Measurements from ENCODE around the gene SEC14L1.
"Not testable (repeated sequence)": the region's sequence is repeated elsewhere in the genome, so short reads cannot be mapped to it uniquely, and the experiment has no call there.

The SEC14L1 gene

DNA sequence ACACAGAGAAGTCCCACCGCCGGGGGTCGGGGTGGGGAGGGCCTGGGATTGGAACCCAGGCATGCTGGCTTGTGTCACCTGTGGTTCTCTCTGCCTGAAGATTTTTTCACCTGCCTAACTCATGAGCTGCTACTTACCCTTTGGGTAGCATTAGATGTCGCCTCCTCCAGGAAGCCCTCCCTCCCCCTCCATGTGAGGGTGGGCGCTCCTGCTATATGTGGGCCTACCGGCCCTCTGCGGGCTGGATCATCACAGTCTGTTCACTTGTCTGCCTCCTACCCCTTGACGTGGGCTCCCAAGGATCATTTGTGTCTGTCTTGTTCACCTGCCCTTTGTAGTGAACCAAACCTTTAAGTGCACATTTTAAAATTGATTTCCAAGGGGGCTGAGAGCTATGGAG, 106.8 kb downstream of the SEC14L1 start:
- Histone ChIP-seq H2AFZ (ENCODE audit: low read depth) (no peak overlapping the region), H3K9ac (no peak overlapping the region; the same call in 1 of the 2 replicates), H3K4me1 (ENCODE audit: low read depth, poor library complexity, severe bottlenecking) (peaks cover 11% of the 10 kb centered on the region), H3K27ac (no peak overlapping the region), H4K20me1 (ENCODE audit: insufficient read depth) (no peaks in the 10 kb centered on the region), H3K36me3 (ENCODE audit: insufficient read depth) (no peaks in the 10 kb centered on the region), H3K4me3 (IDR thresholded peaks at IDR 0.05; ENCODE audit: insufficient read depth, low read depth, low read length) (no peak overlapping the region), H3K27me3 (ENCODE audit: insufficient read depth, low read depth) (peaks cover 24% of the 10 kb centered on the region; the same call in 1 of the 2 replicates), H3K4me2 (peak overlapping the region; percentile 86), H3K79me2 (ENCODE audit: insufficient read depth, low read depth) (no peaks in the 10 kb centered on the region)
- TF ChIP-seq, protein P1, sequence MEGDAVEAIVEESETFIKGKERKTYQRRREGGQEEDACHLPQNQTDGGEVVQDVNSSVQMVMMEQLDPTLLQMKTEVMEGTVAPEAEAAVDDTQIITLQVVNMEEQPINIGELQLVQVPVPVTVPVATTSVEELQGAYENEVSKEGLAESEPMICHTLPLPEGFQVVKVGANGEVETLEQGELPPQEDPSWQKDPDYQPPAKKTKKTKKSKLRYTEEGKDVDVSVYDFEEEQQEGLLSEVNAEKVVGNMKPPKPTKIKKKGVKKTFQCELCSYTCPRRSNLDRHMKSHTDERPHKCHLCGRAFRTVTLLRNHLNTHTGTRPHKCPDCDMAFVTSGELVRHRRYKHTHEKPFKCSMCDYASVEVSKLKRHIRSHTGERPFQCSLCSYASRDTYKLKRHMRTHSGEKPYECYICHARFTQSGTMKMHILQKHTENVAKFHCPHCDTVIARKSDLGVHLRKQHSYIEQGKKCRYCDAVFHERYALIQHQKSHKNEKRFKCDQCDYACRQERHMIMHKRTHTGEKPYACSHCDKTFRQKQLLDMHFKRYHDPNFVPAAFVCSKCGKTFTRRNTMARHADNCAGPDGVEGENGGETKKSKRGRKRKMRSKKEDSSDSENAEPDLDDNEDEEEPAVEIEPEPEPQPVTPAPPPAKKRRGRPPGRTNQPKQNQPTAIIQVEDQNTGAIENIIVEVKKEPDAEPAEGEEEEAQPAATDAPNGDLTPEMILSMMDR (conservative IDR thresholded peaks at IDR 0.05; ENCODE audit: low read depth, low read length), result no peak

DNA sequence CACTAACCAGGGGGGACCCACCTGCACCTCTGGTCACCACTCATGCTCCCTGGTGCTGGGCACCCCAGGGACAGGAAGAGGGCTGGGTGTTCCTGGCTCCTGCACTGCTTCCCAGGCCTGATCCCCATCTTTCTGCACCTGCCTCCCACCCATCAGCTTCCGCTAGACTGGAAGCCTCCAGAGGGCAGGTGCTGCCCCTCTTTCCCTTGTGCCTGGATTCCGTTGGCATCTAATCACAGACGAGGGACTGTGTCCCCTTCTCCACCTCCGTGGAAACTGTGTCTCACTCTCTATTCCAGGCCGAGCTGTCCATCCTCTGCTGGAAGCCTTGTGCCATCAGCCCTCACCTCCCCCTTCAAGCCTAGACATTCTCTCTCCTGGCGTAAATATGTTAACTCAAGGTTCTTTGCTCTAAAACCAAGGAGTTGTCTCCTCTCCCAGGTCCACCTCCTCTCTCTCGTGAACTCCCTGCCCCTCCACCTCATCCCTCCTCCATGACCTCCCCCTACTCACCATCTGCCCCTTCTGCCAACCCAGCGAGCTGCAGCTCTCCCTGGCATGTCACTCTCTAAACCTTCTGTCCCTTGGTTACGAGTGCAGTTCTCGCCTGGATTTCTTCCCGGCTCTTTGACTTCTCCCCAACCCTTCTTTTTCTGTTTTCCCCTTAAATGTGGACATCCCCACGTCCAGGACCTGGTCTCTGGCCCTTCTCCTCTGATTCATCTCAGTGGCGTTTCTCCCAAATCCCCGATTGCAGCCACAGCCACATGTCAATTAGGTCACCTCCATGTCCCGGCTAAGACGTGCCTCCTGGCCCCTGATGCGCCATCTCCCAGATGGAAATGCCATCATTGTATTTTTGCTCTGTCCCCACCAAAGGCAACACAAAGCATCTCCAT, 107.7 kb downstream of the SEC14L1 start:
- Histone ChIP-seq H3K4me1 (ENCODE audit: low read depth, poor library complexity, severe bottlenecking) (peaks cover 11% of the 10 kb centered on the region), H3K4me3 (IDR thresholded peaks at IDR 0.05; ENCODE audit: insufficient read depth, low read depth, low read length) (no peak overlapping the region), H4K20me1 (ENCODE audit: insufficient read depth) (no peaks in the 10 kb centered on the region), H3K36me3 (ENCODE audit: insufficient read depth) (no peaks in the 10 kb centered on the region), H3K27ac (no peak overlapping the region), H3K9ac (no peak overlapping the region), H3K27me3 (ENCODE audit: insufficient read depth, low read depth) (peaks cover 24% of the 10 kb centered on the region; the same call in 1 of the 2 replicates), H3K79me2 (ENCODE audit: insufficient read depth, low read depth) (no peaks in the 10 kb centered on the region), H3K4me2 (no peak overlapping the region), H2AFZ (ENCODE audit: low read depth) (no peak overlapping the region)
- TF ChIP-seq, protein P1 (conservative IDR thresholded peaks at IDR 0.05; ENCODE audit: low read depth, low read length), result no peak

DNA sequence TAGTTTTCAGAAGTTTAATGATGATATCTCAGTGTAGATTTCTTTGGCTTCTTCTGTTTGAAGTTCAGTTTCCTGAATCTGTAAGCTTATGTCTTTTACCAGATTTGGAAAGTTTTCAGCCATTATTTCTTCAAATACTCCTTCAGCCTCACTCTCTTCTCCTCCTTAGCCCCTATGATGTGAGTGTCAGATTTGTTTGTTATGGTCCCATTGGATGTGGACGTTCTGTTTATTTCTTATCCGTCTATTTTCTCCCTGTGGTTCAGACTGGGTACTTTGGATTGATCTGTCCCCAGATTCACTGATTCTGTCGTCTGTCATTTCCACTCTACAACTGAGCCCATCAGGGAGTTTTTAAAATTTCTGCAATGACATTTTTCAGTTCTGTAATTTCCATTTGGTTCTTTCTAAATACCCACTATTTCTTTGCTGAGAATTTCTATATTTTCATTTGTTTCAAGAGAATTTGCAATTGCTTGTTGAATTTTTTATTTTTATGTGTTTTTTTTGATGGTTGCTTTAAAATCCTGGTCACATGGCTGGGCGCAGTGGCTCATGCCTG, 110.9 kb downstream of the SEC14L1 start:
- no peak overlapping the region for H2AFZ ChIP-seq (ENCODE audit: low read depth)
- no peaks in the 10 kb centered on the region for H4K20me1 ChIP-seq (ENCODE audit: insufficient read depth)
- no peak overlapping the region for H3K9ac ChIP-seq
- H3K4me1 ChIP-seq (ENCODE audit: low read depth, poor library complexity, severe bottlenecking), result peaks cover 7% of the 10 kb centered on the region
- peaks cover 52% of the 10 kb centered on the region for H3K27me3 ChIP-seq (ENCODE audit: insufficient read depth, low read depth)
- H3K4me2 ChIP-seq, result no peak overlapping the region
- no peaks in the 10 kb centered on the region for H3K36me3 ChIP-seq (ENCODE audit: insufficient read depth)
- no peak overlapping the region for H3K27ac ChIP-seq
- H3K79me2 ChIP-seq (ENCODE audit: insufficient read depth, low read depth), result no peaks in the 10 kb centered on the region
- TF ChIP-seq, protein P1 (conservative IDR thresholded peaks at IDR 0.05; ENCODE audit: low read depth, low read length), result no peak
- H3K4me3 ChIP-seq (IDR thresholded peaks at IDR 0.05; ENCODE audit: insufficient read depth, low read depth, low read length), result no peak overlapping the region

DNA sequence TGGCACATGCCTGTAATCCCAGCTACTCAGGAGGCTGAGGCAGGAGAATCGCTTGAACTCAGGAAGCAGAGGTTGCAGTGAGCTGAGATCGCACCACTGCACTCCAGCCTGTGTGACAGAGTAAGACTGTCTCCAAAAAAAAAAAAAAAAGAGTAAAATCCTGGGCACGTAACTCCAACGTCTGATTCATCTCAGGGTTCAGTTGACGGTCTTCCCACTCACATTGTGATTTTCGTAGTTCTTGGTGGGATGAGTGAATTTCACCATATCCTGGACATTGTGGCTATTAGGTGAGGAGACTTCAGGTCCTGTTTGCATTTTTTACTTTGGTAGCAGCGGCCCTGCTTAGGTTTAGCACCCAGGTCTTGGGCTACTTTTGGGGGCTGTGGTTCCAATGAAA, 111.5 kb downstream of the SEC14L1 start:
- peaks cover 57% of the 10 kb centered on the region for H3K27me3 ChIP-seq (ENCODE audit: insufficient read depth, low read depth)
- not testable (repeated sequence) for H3K4me1 ChIP-seq (ENCODE audit: low read depth, poor library complexity, severe bottlenecking); H3K4me2 ChIP-seq; H3K4me3 ChIP-seq (IDR thresholded peaks at IDR 0.05; ENCODE audit: insufficient read depth, low read depth, low read length); H3K27ac ChIP-seq; H2AFZ ChIP-seq (ENCODE audit: low read depth); H3K79me2 ChIP-seq (ENCODE audit: insufficient read depth, low read depth); H4K20me1 ChIP-seq (ENCODE audit: insufficient read depth); H3K36me3 ChIP-seq (ENCODE audit: insufficient read depth); H3K9ac ChIP-seq

DNA sequence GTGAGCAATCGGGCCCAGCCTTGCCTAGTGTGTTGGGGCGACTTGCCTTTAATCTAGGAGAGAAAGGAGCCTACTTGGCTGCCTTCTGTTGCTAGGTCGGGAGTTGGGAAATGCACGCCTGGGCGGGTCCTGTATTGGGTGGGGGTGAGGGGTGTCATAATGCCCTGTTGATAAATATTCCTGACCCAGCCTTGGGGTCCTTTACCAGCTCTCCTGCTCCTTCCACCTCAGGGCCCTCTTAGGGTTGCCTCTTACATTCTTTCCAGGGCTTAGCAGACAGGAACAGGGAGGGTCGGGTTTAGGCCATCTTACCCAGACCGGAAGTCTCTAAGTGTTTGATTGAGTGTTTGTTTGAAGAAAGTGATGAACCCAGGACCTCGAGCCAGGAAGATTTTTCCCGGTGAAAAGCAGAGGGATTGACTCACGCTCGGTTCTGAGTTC, 112.9 kb downstream of the SEC14L1 start:
- Histone ChIP-seq H3K27ac (no peak overlapping the region), H3K9ac (no peak overlapping the region), H3K79me2 (ENCODE audit: insufficient read depth, low read depth) (no peaks in the 10 kb centered on the region), H3K36me3 (ENCODE audit: insufficient read depth) (no peaks in the 10 kb centered on the region), H3K27me3 (ENCODE audit: insufficient read depth, low read depth) (peaks cover 55% of the 10 kb centered on the region), H3K4me1 (ENCODE audit: low read depth, poor library complexity, severe bottlenecking) (no peaks in the 10 kb centered on the region), H2AFZ (ENCODE audit: low read depth) (no peak overlapping the region), H3K4me2 (no peak overlapping the region), H4K20me1 (ENCODE audit: insufficient read depth) (no peaks in the 10 kb centered on the region), H3K4me3 (IDR thresholded peaks at IDR 0.05; ENCODE audit: insufficient read depth, low read depth, low read length) (no peak overlapping the region)
- TF ChIP-seq, protein P1 (conservative IDR thresholded peaks at IDR 0.05; ENCODE audit: low read depth, low read length), result no peak
